Suprapubic skin (tissue), 3 donors: Measurements from ENCODE around the gene SH2D2A.

ENCODE experiments used
- POLR2AphosphoS5 ChIP-seq, 3 donors: sonication (generic); formaldehyde crosslinking; IDR thresholded peaks; one replicate each; pipeline ENCODE4 v1.6.1; 2017; ENCODE audit warnings: antibody characterized with exemption in 3 of 3
- TF ChIP-seq, protein P1 (sequence below), 2 donors: fragments of 200-600 bp in 1 of 2; fragments of 450-650 bp in 1 of 2; sonication (generic) in 1 of 2; IDR thresholded peaks; one replicate each; pipeline ENCODE4 v1.5.1; 2016 to 2019; ENCODE audit warnings: antibody characterized with exemption in 2 of 2, mild to moderate bottlenecking in 1 of 2, moderate library complexity in 1 of 2

DNA sequence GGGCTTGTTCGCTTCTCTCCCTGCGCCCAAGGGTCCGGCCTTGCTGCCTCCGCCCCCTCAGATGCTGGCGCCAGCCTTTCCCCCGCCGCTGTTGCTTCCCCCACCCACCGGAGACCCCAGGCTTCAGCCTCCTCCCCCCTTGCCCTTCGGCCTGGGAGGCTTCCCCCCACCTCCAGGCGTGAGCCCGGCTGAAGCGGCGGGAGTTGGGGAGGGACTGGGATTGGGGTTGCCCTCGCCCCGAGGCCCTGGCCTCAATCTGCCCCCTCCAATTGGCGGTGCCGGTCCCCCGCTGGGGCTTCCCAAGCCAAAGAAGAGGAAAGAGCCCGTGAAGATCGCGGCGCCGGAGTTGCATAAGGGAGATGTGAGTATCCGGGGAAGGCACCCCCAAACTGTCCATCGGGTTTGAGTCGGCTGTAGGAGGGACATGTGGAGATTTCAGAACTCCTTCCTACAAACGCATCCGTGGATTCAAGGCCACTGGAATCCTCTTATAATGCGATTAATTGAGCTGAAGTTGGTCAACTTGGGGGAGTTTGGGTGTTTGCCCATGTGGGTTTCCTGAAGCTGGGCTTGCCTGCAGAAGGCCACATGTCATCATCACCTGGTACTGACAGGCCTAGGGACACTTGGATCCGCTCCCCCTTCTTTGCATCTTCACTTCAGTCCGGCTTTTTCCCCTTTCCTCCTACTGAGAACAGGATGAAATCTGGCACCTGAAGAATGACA is 48.6 kb downstream of the SH2D2A start:
- TF ChIP-seq, protein P1, sequence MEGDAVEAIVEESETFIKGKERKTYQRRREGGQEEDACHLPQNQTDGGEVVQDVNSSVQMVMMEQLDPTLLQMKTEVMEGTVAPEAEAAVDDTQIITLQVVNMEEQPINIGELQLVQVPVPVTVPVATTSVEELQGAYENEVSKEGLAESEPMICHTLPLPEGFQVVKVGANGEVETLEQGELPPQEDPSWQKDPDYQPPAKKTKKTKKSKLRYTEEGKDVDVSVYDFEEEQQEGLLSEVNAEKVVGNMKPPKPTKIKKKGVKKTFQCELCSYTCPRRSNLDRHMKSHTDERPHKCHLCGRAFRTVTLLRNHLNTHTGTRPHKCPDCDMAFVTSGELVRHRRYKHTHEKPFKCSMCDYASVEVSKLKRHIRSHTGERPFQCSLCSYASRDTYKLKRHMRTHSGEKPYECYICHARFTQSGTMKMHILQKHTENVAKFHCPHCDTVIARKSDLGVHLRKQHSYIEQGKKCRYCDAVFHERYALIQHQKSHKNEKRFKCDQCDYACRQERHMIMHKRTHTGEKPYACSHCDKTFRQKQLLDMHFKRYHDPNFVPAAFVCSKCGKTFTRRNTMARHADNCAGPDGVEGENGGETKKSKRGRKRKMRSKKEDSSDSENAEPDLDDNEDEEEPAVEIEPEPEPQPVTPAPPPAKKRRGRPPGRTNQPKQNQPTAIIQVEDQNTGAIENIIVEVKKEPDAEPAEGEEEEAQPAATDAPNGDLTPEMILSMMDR (IDR thresholded peaks at IDR 0.05), result no peak
- TF ChIP-seq POLR2AphosphoS5 (IDR thresholded peaks at IDR 0.05), result no peak
